MM.1S (cell line): ENCODE data around the gene OCLN.

Source experiments
- EZH2 ChIP-seq: fragments of 300-600 bp; sonication (generic); optimal IDR thresholded peaks from 2 replicates; pipeline ENCODE3; 2017; ENCODE audit warnings: low read depth, mild to moderate bottlenecking, antibody characterized with exemption, low read length, mixed read lengths
- EZH2phosphoT487 ChIP-seq: fragments of 300-600 bp; sonication (generic); IDR thresholded peaks from 2 replicates; pipeline ENCODE4 v1.6.1; 2018; ENCODE audit warnings: antibody characterized with exemption, low read length
- TF ChIP-seq, protein P1 (sequence below): fragments of 300-600 bp; sonication (generic); IDR thresholded peaks from 2 replicates; pipeline ENCODE4 v1.5.1; 2016; ENCODE audit warnings: antibody characterized with exemption, low read length, mixed read lengths

DNA sequence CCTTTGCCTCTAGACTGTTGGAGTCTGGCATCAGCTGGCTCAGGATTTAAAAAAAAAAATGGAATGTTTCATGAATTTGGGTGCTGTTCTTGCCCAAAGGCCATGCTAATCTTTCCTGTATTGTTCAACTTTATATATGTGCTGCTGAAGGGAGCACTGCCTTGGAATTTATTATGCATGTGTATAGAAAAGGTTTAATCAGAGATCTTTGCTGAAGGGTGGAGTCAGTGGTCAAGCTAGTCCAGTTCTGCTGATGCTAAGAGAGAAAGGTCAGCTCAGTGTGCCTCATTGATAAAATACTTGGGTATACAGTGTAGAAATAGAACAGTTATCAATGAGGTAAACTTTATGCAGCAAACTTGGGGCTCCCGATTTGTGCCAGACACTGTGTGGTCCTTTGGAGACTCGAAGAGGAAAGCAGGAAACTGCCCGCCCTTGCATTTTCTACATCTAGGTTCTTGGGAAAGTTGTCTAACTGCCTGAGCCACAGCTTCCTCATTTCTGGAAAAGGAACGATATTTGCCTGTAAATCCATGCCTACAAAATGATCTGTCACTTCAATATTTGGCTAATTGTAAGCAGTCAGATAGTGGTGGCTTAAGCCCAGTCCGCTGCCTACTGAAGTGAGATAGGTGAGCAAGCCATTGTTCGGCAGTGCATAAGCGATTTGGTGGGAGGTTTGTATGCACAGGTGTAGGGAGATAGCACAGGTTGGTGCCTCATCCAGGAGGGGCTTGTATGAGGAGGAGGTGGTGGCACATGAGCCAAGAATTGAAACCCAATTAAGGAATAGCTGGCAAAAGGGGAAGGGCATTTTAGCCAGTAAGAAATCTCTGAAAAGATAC is 38.2 kb downstream of the OCLN start:
- TF ChIP-seq, protein P1, sequence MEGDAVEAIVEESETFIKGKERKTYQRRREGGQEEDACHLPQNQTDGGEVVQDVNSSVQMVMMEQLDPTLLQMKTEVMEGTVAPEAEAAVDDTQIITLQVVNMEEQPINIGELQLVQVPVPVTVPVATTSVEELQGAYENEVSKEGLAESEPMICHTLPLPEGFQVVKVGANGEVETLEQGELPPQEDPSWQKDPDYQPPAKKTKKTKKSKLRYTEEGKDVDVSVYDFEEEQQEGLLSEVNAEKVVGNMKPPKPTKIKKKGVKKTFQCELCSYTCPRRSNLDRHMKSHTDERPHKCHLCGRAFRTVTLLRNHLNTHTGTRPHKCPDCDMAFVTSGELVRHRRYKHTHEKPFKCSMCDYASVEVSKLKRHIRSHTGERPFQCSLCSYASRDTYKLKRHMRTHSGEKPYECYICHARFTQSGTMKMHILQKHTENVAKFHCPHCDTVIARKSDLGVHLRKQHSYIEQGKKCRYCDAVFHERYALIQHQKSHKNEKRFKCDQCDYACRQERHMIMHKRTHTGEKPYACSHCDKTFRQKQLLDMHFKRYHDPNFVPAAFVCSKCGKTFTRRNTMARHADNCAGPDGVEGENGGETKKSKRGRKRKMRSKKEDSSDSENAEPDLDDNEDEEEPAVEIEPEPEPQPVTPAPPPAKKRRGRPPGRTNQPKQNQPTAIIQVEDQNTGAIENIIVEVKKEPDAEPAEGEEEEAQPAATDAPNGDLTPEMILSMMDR: no peak
- no peak for TF ChIP-seq EZH2
- TF ChIP-seq EZH2phosphoT487: no peak
